ENCODE measurements around the gene DUXA.

DUXA gene

DNA sequence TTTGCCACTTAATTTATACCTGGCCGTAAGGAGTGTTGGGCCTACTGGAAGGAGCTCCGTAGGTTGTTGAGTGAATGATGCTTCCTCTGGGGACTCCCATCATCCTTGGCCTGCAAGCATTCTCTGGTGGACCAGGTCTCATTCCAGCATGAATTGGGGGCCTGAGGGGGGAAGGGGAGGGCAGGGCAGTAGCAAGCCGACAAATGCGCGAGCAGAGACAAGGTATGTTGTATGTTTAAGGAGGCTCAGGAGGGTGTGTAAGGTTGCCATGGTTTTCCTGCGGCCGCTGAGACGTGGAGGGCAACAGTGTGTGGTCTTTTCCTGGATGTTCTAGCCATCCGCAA lies 24.8 kb upstream of the DUXA start:
- H3K36me3 ChIP-seq, result peaks cover 41% of the 10 kb centered on the region
- peaks cover 10% of the 10 kb centered on the region for H3K9me3 ChIP-seq
- TF ChIP-seq, protein P1, sequence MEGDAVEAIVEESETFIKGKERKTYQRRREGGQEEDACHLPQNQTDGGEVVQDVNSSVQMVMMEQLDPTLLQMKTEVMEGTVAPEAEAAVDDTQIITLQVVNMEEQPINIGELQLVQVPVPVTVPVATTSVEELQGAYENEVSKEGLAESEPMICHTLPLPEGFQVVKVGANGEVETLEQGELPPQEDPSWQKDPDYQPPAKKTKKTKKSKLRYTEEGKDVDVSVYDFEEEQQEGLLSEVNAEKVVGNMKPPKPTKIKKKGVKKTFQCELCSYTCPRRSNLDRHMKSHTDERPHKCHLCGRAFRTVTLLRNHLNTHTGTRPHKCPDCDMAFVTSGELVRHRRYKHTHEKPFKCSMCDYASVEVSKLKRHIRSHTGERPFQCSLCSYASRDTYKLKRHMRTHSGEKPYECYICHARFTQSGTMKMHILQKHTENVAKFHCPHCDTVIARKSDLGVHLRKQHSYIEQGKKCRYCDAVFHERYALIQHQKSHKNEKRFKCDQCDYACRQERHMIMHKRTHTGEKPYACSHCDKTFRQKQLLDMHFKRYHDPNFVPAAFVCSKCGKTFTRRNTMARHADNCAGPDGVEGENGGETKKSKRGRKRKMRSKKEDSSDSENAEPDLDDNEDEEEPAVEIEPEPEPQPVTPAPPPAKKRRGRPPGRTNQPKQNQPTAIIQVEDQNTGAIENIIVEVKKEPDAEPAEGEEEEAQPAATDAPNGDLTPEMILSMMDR (IDR thresholded peaks at IDR 0.05), result no peak
- H3K4me1 ChIP-seq (ENCODE audit: control insufficient read depth in 1 of 2, insufficient read depth in 1 of 2, low read depth in 1 of 2, low read length in 1 of 2), result peaks cover 18 to 21% of the 10 kb centered on the region in 2 experiments
- no peaks in the 10 kb centered on the region for H3K27me3 ChIP-seq
- H3K27ac ChIP-seq, result peak overlapping the region; percentile 88
- H3K4me3 ChIP-seq (ENCODE audit: low read depth in 1 of 2, low read length in 1 of 2), result peak overlapping the region; percentile 88 to 95

DNA sequence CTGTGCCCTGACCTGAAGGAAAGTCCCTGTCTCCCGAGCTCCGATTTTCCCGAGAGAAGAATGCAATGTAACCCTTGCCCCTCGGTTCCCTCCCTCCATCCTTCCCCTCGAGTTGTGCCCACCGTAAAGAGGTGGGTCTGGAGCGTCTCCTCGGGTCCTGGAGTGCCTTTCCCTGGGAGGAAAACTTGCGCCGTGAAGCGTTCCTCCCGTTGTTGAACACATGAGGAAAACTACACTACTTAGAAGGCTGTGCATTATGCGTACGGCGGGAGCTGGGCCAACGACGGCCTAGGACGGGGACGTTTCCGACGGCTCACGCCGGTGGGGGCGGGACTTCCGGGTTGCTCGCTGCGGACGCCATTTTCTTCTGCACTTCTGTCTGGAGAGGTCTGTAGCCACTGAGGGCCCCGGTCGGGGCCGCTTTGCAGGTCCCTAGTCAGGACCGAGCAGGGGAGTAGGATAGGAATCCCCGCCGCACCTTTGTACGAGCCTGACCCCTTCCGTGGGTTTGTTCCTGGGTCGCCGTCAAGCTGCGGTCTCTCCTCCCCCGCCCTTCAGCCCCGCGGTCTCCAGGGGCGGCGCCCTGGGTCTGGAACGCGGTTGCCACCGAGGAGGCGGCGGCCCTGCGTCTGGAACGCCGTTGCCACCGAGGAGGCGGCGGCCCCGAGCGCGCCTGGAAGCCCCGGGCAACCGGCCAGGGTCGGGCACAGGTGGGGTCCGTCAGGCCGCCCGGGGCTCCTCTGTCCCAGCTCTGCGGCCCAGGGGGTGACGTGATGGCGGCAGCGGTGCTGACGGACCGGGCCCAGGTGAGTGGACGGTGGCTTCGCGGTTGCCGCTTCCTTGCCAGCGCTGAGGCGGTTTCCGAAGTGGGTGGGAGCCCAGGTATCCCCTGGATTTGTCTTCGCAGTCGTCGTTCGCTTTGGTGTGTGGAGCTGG lies 24.1 kb upstream of the DUXA start, which contains the start of gene ZNF264:
Gene ZNF264 (plus strand): TSS at position 360 of the 936 bp plus-strand sequence. CDS start 414 bp downstream, at position 774.
- TF ChIP-seq, protein P1 (IDR thresholded peaks at IDR 0.05), result no peak
- Histone ChIP-seq H3K4me1 (ENCODE audit: control insufficient read depth in 1 of 2, insufficient read depth in 1 of 2, low read depth in 1 of 2, low read length in 1 of 2) (peaks cover 18 to 21% of the 10 kb centered on the region in 2 experiments), H3K4me3 (ENCODE audit: low read depth in 1 of 2, low read length in 1 of 2) (peak within 1 kb of the TSS; percentile 88 to 95), H3K36me3 (peaks cover 34% of the 10 kb centered on the region), H3K27ac (peak within 1 kb of the TSS; percentile 88), H3K9me3 (peaks cover 10% of the 10 kb centered on the region), H3K27me3 (no peaks in the 10 kb centered on the region)

DNA sequence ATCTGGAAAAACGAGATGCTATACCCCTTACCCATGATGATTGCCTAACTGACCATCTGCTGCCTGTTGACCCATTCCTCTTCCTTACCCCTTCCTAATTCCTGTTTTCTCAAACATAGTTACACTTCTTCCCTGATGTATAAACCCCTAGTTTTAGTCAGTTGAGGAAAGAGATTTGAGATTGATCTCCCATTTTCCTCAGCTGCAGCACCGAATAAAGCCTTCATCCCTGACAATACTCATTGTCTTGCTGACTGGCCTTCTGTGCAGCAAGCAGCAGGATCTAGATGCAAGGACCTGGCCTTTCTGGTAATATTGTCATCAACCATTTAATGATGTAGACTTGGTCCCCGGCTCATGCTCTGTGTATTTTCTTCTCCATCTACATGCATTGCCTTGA lies 23.0 kb upstream of the DUXA start:
- no peak overlapping the region for H3K4me3 ChIP-seq (ENCODE audit: low read depth in 1 of 2, low read length in 1 of 2)
- H3K9me3 ChIP-seq, result peaks cover 10% of the 10 kb centered on the region

DNA sequence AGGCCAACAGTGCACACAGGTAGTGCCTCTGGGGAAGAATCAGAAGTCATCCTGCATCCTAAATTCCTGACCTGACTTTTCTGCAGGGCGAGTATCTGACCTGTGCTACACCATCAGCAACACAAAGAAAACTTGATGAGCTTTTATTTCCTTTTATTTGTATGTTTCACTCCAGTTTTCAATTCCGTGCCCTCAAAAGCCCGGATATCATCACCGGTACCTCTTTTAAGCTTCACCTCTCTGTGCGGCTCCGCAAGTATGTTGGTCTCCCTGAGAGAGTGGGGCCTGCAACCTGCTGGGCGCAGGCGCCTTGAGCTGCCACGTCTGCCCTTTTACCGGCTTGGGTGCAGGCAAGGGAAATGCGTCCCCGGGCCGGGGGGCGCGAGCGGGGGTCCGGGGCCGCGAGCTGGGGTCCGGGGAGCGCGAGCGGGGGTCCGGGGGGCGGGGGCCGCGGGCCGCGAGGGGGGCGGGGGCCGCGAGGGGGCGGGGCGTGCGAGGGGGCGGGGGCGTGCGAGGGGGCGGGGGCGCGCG lies 4.3 kb upstream of the DUXA start:
- H3K27me3 ChIP-seq, result peaks cover 26% of the 10 kb centered on the region
- no peaks in the 10 kb centered on the region for H3K36me3 ChIP-seq
- peaks cover 4 to 8% of the 10 kb centered on the region in 2 experiments for H3K4me1 ChIP-seq (ENCODE audit: control insufficient read depth in 1 of 2, insufficient read depth in 1 of 2, low read depth in 1 of 2, low read length in 1 of 2)
- TF ChIP-seq, protein P1 (IDR thresholded peaks at IDR 0.05), result no peak
- no peak overlapping the region for H3K4me3 ChIP-seq (ENCODE audit: low read depth in 1 of 2, low read length in 1 of 2)
- H3K27ac ChIP-seq, result no peak overlapping the region
- H3K9me3 ChIP-seq, result peaks cover 7% of the 10 kb centered on the region

More for the DNA sequence above, 23.0 kb upstream of the DUXA start:
- TF ChIP-seq, protein P1 (IDR thresholded peaks at IDR 0.05), result no peak
- H3K27me3 ChIP-seq, result no peaks in the 10 kb centered on the region
- H3K36me3 ChIP-seq, result peaks cover 23% of the 10 kb centered on the region
- H3K27ac ChIP-seq, result no peak overlapping the region
- H3K4me1 ChIP-seq (ENCODE audit: control insufficient read depth in 1 of 2, insufficient read depth in 1 of 2, low read depth in 1 of 2, low read length in 1 of 2), result peaks cover 18 to 21% of the 10 kb centered on the region in 2 experiments

DNA sequence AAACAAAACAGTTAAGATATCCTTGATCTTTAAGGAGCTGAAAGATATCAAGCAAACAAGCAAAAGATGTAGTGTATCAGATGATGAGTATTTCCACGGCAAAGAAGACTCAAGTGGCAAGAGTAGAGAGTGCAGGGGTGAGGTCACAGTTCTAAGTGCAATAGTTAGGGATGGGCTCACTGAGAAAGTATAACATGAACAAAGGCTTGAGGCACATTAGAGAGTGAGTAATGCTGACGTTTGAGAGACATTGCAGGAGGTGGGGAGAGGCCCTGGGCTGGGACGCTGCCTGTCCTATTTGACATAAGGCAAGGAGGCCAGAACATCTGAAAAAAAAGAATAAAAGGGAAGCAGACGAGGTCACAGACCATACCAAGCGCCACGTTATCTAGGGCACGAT lies 1.4 kb downstream of the DUXA start:
- Histone ChIP-seq H3K36me3 (no peaks in the 10 kb centered on the region), H3K27me3 (peaks cover 4% of the 10 kb centered on the region), H3K4me3 (ENCODE audit: low read depth in 1 of 2, low read length in 1 of 2) (no peak overlapping the region), H3K9me3 (no peaks in the 10 kb centered on the region), H3K4me1 (ENCODE audit: control insufficient read depth in 1 of 2, insufficient read depth in 1 of 2, low read depth in 1 of 2, low read length in 1 of 2) (no peaks in the 10 kb centered on the region), H3K27ac (no peak overlapping the region)
- TF ChIP-seq, protein P1 (IDR thresholded peaks at IDR 0.05), result no peak
